Activated T-helper 1 cell treated with anti-CD3 and anti-CD28 coated beads, Interleukin-12 subunit alpha, Interleukin-12 subunit beta, Interleukin-2, Interleukin-4 antibody, amounts not matched to agents 30 ng/mL and 10 ng/mL and 1 ng/mL, durations not matched to agents 14 hours and 24 hours and 36 hours (primary cell): ENCODE results near the gene CAMK4. TPM values are rescaled to one million over a fixed set of nuclear protein-coding genes. Genes with fewer than 3 reads are reported as not detected.
"Not testable (repeated sequence)": the region's sequence is repeated elsewhere in the genome, so short reads cannot be mapped to it uniquely, and the experiment has no call there.

Experiments used
- DNase-seq: peaks from one replicate; pipeline ENCODE4 v3.0.0; 2021; ENCODE audit warnings: low spot score
- H3K27ac Mint-ChIP-seq: one replicate; pipeline ENCODE4 v1.8.0; 2021; ENCODE audit warnings: mild to moderate bottlenecking, mixed read lengths
- H3K27me3 Mint-ChIP-seq: one replicate; pipeline ENCODE4 v1.8.0; 2022; ENCODE audit warnings: mild to moderate bottlenecking, moderate library complexity, mixed read lengths; ENCODE audit not compliant: insufficient read depth
- H3K36me3 Mint-ChIP-seq: one replicate; pipeline ENCODE4 v1.8.0; 2021; ENCODE audit warnings: low read depth, mixed read lengths
- H3K4me1 Mint-ChIP-seq: one replicate; pipeline ENCODE4 v1.8.0; 2021; ENCODE audit warnings: low read depth, mixed read lengths
- H3K4me3 Mint-ChIP-seq: one replicate; pipeline ENCODE4 v1.8.0; 2021; ENCODE audit warnings: mild to moderate bottlenecking, moderate library complexity, mixed read lengths
- H3K9me3 Mint-ChIP-seq: one replicate; pipeline ENCODE4 v1.8.0; 2021; ENCODE audit warnings: mixed read lengths
- intact Hi-C: fragments of 100-400 bp; cut with micrococcal nuclease; formaldehyde crosslinking; loops from one replicate; pipeline ENCODE4 v1.15.1; 2024
- total RNA-seq: library from RNA; stranded (reverse); gene quantifications from 2 replicates; pipeline ENCODE4 v1.2.3, GENCODE V29; 2022

CAMK4 gene
- total RNA-seq, 1 donor from 2014 or later: 56.9 TPM

DNA sequence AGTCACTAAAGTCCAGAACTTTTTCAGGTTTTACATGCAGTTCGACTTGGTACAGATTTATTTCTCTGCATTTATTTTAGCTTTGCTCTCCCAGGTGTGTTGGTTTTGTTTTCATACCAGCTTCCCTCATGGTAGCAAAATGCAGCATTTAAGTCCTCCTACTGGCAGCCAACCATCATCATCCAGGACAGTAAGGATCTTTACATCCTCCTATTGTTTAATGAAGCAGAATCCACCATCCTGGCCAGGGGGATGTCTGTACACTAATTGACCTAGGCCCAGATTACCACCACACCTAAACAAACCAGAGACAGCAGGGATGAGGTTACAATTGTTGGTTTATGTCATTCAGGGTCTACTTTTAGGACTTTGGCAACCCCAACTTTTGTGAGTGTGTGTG, 22.3 kb downstream of the CAMK4 start:
- intact Hi-C loops: loop anchor here (1.0 kb wide), 2 partner anchors 8 kb away; no protein-coding TSS in a partner anchor
- Mint-ChIP-seq H3K27ac (peak overlapping the region; percentile 14), H3K4me3 (peak overlapping the region; percentile 20), H3K27me3 (no peaks in the 10 kb centered on the region), H3K9me3 (no peaks in the 10 kb centered on the region), H3K36me3 (peaks cover 38% of the 10 kb centered on the region), H3K4me1 (peaks cover 79% of the 10 kb centered on the region)
- no peak for DNase-seq

- Mint-ChIP-seq H3K9me3 (peaks cover 6% of the 10 kb centered on the region), H3K36me3 (peaks cover 32% of the 10 kb centered on the region), H3K27ac (no peak overlapping the region), H3K27me3 (no peaks in the 10 kb centered on the region), H3K4me3 (no peak overlapping the region), H3K4me1 (peaks cover 79% of the 10 kb centered on the region)
- DNase-seq: no peak
- intact Hi-C loops: no loop called here
These were observed 24.4 kb downstream of the CAMK4 start for GRCh38 chr5:111248571-111248970.

- Mint-ChIP-seq H3K4me1 (peaks cover 84% of the 10 kb centered on the region), H3K4me3 (no peak overlapping the region), H3K27ac (peak overlapping the region; percentile 53), H3K36me3 (peaks cover 20% of the 10 kb centered on the region), H3K27me3 (no peaks in the 10 kb centered on the region), H3K9me3 (peaks cover 9% of the 10 kb centered on the region)
- DNase-seq: no peak
- intact Hi-C loops: loop anchor here (10.0 kb wide), 1 partner anchor 1713 kb away; no protein-coding TSS in a partner anchor
These were observed 27.7 kb downstream of the CAMK4 start for GRCh38 chr5:111251921-111252320.

DNA sequence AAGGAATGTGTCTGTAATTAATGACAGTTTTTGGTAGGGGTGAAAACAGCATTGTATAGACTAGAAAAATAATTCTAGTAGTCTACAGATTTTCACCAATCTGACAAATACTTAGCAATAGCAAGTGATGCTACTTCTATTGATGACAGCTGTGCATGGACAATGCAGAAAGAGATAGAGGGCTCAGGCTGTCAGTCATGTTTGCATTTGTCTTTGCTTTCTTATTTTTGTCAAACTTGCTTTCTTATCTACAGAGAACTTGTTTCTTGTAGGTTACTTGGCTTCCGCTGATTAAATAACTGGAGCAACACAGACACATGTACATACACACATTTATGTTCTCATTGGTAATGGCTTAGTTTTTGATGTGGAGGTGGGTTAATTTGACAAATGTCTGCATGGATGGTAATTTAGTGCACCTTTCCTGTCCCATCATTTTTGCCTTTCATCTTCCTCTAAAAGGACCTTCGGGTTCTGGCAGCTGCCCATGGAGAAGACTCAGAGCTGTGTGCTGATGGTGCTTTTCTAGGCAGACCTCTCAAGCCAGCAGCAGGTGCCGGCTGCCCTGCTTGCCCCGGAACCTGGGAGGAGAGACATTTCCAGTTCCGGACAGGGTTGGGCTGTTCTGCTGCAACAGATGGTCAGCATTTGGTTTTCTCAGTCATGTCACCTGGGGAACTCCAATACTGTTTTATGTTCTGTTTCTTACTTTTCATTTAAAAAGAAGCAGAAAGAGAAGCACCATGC, 28.8 kb downstream of the CAMK4 start:
- DNase-seq: no peak

DNA sequence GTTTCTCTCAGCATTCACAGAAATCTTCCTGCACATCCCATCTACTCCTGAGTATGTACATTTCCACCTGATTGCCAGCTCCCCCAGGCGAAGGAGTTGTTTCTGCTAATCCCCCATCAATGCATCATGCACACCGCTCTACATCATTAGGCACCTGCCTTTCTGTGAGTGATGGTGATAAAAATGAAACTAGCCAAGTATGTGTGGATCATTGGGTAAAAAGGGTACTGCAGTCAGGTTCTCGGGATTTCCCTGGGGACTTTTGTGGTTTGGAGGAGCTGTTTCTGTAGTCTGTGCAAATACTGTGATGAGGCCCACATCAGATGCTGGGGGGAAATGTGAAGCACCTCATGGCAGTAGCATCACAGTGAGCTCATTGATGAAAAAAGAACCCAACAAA, 30.4 kb downstream of the CAMK4 start:
- Mint-ChIP-seq H3K27me3 (no peaks in the 10 kb centered on the region), H3K4me3 (peak overlapping the region; percentile 16), H3K9me3 (peaks cover 15% of the 10 kb centered on the region), H3K36me3 (peaks cover 31% of the 10 kb centered on the region), H3K27ac (peak overlapping the region; percentile 74), H3K4me1 (peaks cover 75% of the 10 kb centered on the region)
- DNase-seq: peak; percentile 75
- intact Hi-C loops: loop anchor here (1.0 to 10.0 kb wide), 10 partner anchors 8 to 1710 kb away; partner anchors contain the start of gene STARD4

More for the DNA sequence above, 28.8 kb downstream of the CAMK4 start:
- H3K9me3 Mint-ChIP-seq: peaks cover 15% of the 10 kb centered on the region
- H3K4me3 Mint-ChIP-seq: peak overlapping the region; percentile 41
- H3K27ac Mint-ChIP-seq: peak overlapping the region; percentile 78
- no peaks in the 10 kb centered on the region for H3K27me3 Mint-ChIP-seq
- peaks cover 28% of the 10 kb centered on the region for H3K36me3 Mint-ChIP-seq
- peaks cover 81% of the 10 kb centered on the region for H3K4me1 Mint-ChIP-seq
- intact Hi-C loops: loop anchor here (10.0 kb wide), 1 partner anchor 1712 kb away; no protein-coding TSS in a partner anchor

- intact Hi-C loops: loop anchor here (1.0 to 10.0 kb wide), 2 partner anchors 257 to 1710 kb away; partner anchors contain the start of gene STARD4
- Mint-ChIP-seq H3K27ac (peak overlapping the region; percentile 74), H3K4me3 (peak overlapping the region; percentile 41), H3K36me3 (peaks cover 31% of the 10 kb centered on the region), H3K27me3 (no peaks in the 10 kb centered on the region), H3K9me3 (peaks cover 15% of the 10 kb centered on the region), H3K4me1 (peaks cover 71% of the 10 kb centered on the region)
- no peak for DNase-seq
These were observed 31.0 kb downstream of the CAMK4 start for GRCh38 chr5:111255169-111255568.

- Mint-ChIP-seq H3K27ac (peak overlapping the region; percentile 74), H3K9me3 (peaks cover 15% of the 10 kb centered on the region), H3K36me3 (peaks cover 24% of the 10 kb centered on the region), H3K27me3 (no peaks in the 10 kb centered on the region), H3K4me3 (no peak overlapping the region), H3K4me1 (peaks cover 62% of the 10 kb centered on the region)
- intact Hi-C loops: loop anchor here (10.0 kb wide), 1 partner anchor 1709 kb away; no protein-coding TSS in a partner anchor
- DNase-seq: no peak
These were observed 31.9 kb downstream of the CAMK4 start for GRCh38 chr5:111256128-111256527.

DNA sequence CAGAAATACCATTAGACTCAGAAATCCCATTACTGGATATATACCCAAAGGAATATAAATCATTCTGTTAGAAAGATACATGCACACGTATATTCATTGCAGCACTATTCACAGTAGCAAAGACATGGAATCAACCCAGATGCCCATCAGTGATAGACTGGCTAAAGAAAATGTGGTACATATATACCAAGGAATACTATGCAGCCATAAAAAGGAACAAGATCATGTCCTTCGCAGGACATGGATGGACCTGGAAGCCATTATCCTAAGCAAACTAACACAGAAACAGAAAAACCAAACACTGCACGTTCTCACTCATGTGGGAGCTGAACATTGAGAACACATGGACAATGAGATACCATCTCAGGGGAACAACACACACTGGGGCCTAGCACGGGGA, 33.4 kb downstream of the CAMK4 start:
- H3K36me3 Mint-ChIP-seq: peaks cover 16% of the 10 kb centered on the region
- intact Hi-C loops: loop anchor here (10.0 kb wide), 1 partner anchor 1707 kb away; no protein-coding TSS in a partner anchor
- peaks cover 47% of the 10 kb centered on the region for H3K4me1 Mint-ChIP-seq
- not testable (repeated sequence) for H3K4me3 Mint-ChIP-seq, H3K9me3 Mint-ChIP-seq, H3K27ac Mint-ChIP-seq, DNase-seq, H3K27me3 Mint-ChIP-seq

GRCh38 chr5:111259636-111260035, 35.5 kb downstream of the CAMK4 start:
- no peak for DNase-seq
- Mint-ChIP-seq H3K36me3 (peaks cover 26% of the 10 kb centered on the region), H3K27me3 (no peaks in the 10 kb centered on the region), H3K4me1 (peaks cover 30% of the 10 kb centered on the region), H3K4me3 (no peak overlapping the region), H3K9me3 (peaks cover 11% of the 10 kb centered on the region), H3K27ac (no peak overlapping the region)
- intact Hi-C loops: loop anchor here (10.0 kb wide), 1 partner anchor 1705 kb away; no protein-coding TSS in a partner anchor

DNA sequence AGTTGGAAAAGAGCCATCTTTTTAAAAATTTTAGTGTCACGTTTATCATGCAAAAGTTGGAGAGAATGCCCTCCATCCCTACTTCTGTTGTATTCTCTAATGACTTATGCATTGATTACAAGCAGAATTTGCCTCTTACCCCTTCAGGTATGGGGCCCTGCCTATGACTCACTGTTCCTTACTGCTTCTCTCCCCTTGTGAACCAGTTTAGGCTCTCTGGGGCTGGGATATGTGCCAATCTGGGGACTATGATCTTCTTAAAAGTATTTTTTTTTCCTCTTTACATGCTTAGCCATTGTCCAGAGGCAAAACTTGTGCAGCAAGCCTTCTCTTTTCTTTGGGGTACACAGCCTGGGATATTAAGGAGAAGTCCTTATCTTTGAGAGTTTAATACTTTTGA, 37.4 kb downstream of the CAMK4 start:
- no peak overlapping the region for H3K4me3 Mint-ChIP-seq
- H3K4me1 Mint-ChIP-seq: peaks cover 24% of the 10 kb centered on the region
- DNase-seq: no peak
- peaks cover 30% of the 10 kb centered on the region for H3K36me3 Mint-ChIP-seq
- no peaks in the 10 kb centered on the region for H3K27me3 Mint-ChIP-seq
- no peak overlapping the region for H3K27ac Mint-ChIP-seq
- intact Hi-C loops: no loop called here
- peaks cover 18% of the 10 kb centered on the region for H3K9me3 Mint-ChIP-seq

DNA sequence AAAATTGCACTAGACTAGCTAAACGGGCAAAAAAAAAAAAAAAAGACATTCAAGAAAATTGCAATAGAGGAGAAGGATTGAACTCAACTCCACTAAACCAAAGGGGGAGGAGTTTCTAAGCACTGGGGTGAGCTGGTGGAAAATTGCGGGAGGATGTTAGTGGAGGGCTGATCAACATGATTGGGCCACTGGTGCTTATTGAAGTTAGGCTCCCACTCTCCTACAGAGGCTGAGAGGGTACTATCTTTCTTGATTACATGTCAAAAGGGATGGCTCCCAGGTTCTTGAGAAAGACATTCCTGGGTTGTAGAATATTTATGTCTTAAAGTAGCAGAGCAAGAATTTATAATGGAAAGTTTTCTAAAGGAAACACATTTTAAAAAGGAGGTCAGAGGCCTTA, 38.0 kb downstream of the CAMK4 start:
- Mint-ChIP-seq H3K36me3 (peaks cover 28% of the 10 kb centered on the region), H3K9me3 (peaks cover 17% of the 10 kb centered on the region), H3K4me1 (peaks cover 21% of the 10 kb centered on the region), H3K27me3 (no peaks in the 10 kb centered on the region), H3K27ac (no peak overlapping the region), H3K4me3 (no peak overlapping the region)
- intact Hi-C loops: no loop called here
- no peak for DNase-seq

DNA sequence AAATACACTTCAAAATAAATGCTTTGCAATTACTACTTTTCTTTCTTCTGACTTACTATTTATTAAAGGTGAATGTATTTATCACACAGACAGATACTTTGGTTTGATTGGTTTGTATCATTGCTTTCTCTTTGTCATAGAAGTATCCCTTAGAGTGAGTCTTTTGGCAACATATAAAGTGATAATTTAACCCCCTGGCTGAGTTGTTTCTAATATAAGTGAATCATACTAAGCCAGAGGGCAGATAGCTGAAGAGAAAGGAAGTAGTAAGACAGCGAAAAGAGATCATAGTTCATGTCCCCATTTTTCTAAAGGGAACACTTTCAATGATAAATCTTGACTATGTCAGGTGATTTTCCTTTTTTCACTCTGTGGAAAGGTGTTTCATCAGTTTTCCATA, 38.6 kb downstream of the CAMK4 start:
- Mint-ChIP-seq H3K36me3 (peaks cover 23% of the 10 kb centered on the region), H3K27ac (no peak overlapping the region), H3K4me1 (peaks cover 21% of the 10 kb centered on the region), H3K9me3 (peaks cover 13% of the 10 kb centered on the region), H3K4me3 (no peak overlapping the region), H3K27me3 (no peaks in the 10 kb centered on the region)
- intact Hi-C loops: no loop called here
- no peak for DNase-seq

DNA sequence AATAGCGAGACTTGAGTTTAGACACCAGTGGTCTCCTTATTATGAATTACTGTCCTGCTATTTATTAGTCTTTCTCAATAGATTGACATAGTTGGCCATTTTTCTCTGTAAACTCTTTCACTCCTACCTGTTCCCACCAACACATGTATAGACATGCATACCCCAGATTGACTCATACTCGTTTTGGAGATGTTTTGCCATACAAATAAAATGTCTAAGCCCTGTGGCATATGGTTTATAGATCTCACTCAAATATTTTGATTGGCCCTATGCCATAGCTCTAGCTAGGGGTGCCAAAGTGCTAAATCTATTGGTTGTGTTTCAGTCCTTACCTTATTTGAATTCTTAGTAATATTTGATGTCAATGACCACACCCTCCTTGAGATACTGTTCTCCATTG, 42.3 kb downstream of the CAMK4 start:
- Mint-ChIP-seq H3K4me1 (peaks cover 20% of the 10 kb centered on the region), H3K36me3 (peaks cover 42% of the 10 kb centered on the region), H3K9me3 (peaks cover 28% of the 10 kb centered on the region), H3K27me3 (no peaks in the 10 kb centered on the region), H3K4me3 (no peak overlapping the region), H3K27ac (peak overlapping the region; percentile 2)
- intact Hi-C loops: no loop called here
- DNase-seq: no peak
